Natural killer cell (primary cell): Measurements from ENCODE around the gene FARS2. TPM values are rescaled to one million over a fixed set of nuclear protein-coding genes. Genes with fewer than 3 reads are reported as not detected.

Experiments used
- ATAC-seq, 3 donors: fragments of 150-1000 bp in 2 of 3; fragments of 200-7000 bp in 1 of 3; cut with Tn5 transposase; 1 replicate in 1 of 3; 2 replicates in 2 of 3; pipeline ENCODE4 v1.10.0; 2021; ENCODE audit warnings: mild to moderate bottlenecking in 2 of 3, moderate library complexity in 2 of 3
- DNase-seq, 2 donors: peaks; one replicate each; pipeline versions ENCODE4 v3.0.0 to v3.0.0-alpha.2; 2013 to 2021; ENCODE audit warnings: mixed read lengths in 1 of 2
- H3K27ac ChIP-seq: one replicate; pipeline ENCODE4 v1.5.1; 2013; ENCODE audit warnings: mild to moderate bottlenecking, low read length
- H3K27me3 ChIP-seq: one replicate; pipeline ENCODE4 v1.6.1; 2013; ENCODE audit warnings: low read length; ENCODE audit not compliant: control insufficient read depth, insufficient read depth
- H3K36me3 ChIP-seq: one replicate; pipeline ENCODE4 v1.6.1; 2013; ENCODE audit warnings: low read length; ENCODE audit not compliant: control insufficient read depth, insufficient read depth
- H3K4me1 ChIP-seq: one replicate; pipeline ENCODE4 v1.6.1; 2013; ENCODE audit warnings: low read length; ENCODE audit not compliant: control insufficient read depth, insufficient read depth
- H3K4me3 ChIP-seq: one replicate; pipeline ENCODE4 v1.5.1; 2013; ENCODE audit warnings: low read length
- H3K9me3 ChIP-seq: one replicate; pipeline ENCODE4 v1.6.1; 2013; ENCODE audit warnings: low read length; ENCODE audit not compliant: control insufficient read depth, insufficient read depth
- H3K27ac Mint-ChIP-seq, 2 donors: one replicate each; pipeline ENCODE4 v1.8.0; 2022; ENCODE audit warnings: mild to moderate bottlenecking in 2 of 2, mixed read lengths in 2 of 2, moderate library complexity in 1 of 2
- H3K27me3 Mint-ChIP-seq, 2 donors: one replicate each; pipeline ENCODE4 v1.8.0; 2022; ENCODE audit warnings: low read depth in 2 of 2, mixed read lengths in 2 of 2
- H3K36me3 Mint-ChIP-seq: one replicate; pipeline ENCODE4 v1.8.0; 2022; ENCODE audit warnings: mixed read lengths
- H3K4me1 Mint-ChIP-seq, 2 donors: one replicate each; pipeline ENCODE4 v1.8.0; 2022; ENCODE audit warnings: mixed read lengths in 2 of 2
- H3K4me3 Mint-ChIP-seq: one replicate; pipeline ENCODE4 v1.8.0; 2022; ENCODE audit warnings: mild to moderate bottlenecking, moderate library complexity, mixed read lengths
- H3K9me3 Mint-ChIP-seq, 2 donors: one replicate each; pipeline ENCODE4 v1.8.0; 2022; ENCODE audit warnings: mixed read lengths in 2 of 2
- CTCF ChIP-seq: fragments of 200-600 bp; IDR thresholded peaks from one replicate; pipeline ENCODE4 v1.8.0; 2022; ENCODE audit warnings: antibody characterized with exemption
- WGBS: methylation state at CpG from one replicate; pipeline ENCODE4 v1.1.7; 2013; ENCODE audit warnings: missing lambda C conversion rate; ENCODE audit not compliant: insufficient coverage; 5-methylcytosine and 5-hydroxymethylcytosine counted together
- intact Hi-C: fragments of 100-400 bp; cut with micrococcal nuclease; formaldehyde crosslinking; loops from one replicate; pipeline ENCODE4 v1.14.2; 2022
- total RNA-seq, 4 donors: library from RNA; stranded (reverse); fragments of 120-200 nt in 1 of 4; gene quantifications; one replicate each; pipeline versions ENCODE4 v1.2.3 to v1.2.4, GENCODE V29; 2013 to 2022

FARS2 gene
- total RNA-seq, 3 donors from 2014 or later (not counting 1 experiment from before 2014, with no cell fraction given) = 15.3 to 24.8 (median 22.7) TPM

DNA sequence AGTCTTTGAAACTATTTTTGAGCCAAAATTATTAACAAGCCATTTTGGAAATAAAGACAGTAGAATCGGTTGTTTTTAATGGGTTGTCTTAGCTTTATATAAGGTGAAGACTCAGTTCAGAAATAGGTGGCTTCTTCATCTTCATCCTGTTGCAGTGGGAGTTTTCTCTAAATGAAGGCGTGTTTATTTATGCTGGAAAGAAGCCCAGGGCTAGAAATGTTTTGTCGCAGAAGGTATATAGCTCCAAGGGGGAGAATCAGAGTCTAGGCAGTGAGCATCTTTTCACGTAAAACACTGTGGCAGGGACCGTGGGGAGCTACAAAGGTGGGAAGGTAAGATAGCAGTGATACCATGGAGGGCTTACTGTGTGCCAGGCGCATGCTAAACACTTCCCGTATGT is 34.3 kb downstream of the FARS2 start:
- Histone ChIP-seq H3K36me3 (no peaks in the 10 kb centered on the region), H3K27ac (no peak overlapping the region), H3K4me1 (peaks cover 8% of the 10 kb centered on the region), H3K4me3 (no peak overlapping the region), H3K9me3 (no peaks in the 10 kb centered on the region), H3K27me3 (no peaks in the 10 kb centered on the region)
- intact Hi-C loops = no loop called here
- H3K27me3 Mint-ChIP-seq = no peaks in the 10 kb centered on the region
- no peak overlapping the region for H3K4me3 Mint-ChIP-seq
- H3K4me1 Mint-ChIP-seq = peaks cover 37 to 38% of the 10 kb centered on the region in 2 donors
- no peaks in the 10 kb centered on the region for H3K9me3 Mint-ChIP-seq
- DNase-seq (no peak), ATAC-seq (no peak)
- no peak overlapping the region for H3K27ac Mint-ChIP-seq
- no peak for TF ChIP-seq CTCF
- 100% methylated on average over 6 of the region's 7 CpGs for WGBS
- no peaks in the 10 kb centered on the region for H3K36me3 Mint-ChIP-seq

- TF ChIP-seq CTCF = no peak
- intact Hi-C loops = no loop called here
- peaks cover 29 to 32% of the 10 kb centered on the region in 2 donors for H3K4me1 Mint-ChIP-seq
- no peak overlapping the region for H3K27ac Mint-ChIP-seq
- Histone ChIP-seq H3K27ac (no peak overlapping the region), H3K27me3 (no peaks in the 10 kb centered on the region), H3K4me3 (no peak overlapping the region), H3K4me1 (peaks cover 16% of the 10 kb centered on the region), H3K9me3 (no peaks in the 10 kb centered on the region), H3K36me3 (no peaks in the 10 kb centered on the region)
- H3K36me3 Mint-ChIP-seq = no peaks in the 10 kb centered on the region
- no peaks in the 10 kb centered on the region for H3K9me3 Mint-ChIP-seq
- no peak overlapping the region for H3K4me3 Mint-ChIP-seq
- ATAC-seq = no peak
- DNase-seq = no peak
- no peaks in the 10 kb centered on the region for H3K27me3 Mint-ChIP-seq
- no CpG with 5 or more reads among the region's 1 CpG for WGBS
Observed at GRCh38 chr6:5300206-5300764, 39.0 kb downstream of the FARS2 start.

DNA sequence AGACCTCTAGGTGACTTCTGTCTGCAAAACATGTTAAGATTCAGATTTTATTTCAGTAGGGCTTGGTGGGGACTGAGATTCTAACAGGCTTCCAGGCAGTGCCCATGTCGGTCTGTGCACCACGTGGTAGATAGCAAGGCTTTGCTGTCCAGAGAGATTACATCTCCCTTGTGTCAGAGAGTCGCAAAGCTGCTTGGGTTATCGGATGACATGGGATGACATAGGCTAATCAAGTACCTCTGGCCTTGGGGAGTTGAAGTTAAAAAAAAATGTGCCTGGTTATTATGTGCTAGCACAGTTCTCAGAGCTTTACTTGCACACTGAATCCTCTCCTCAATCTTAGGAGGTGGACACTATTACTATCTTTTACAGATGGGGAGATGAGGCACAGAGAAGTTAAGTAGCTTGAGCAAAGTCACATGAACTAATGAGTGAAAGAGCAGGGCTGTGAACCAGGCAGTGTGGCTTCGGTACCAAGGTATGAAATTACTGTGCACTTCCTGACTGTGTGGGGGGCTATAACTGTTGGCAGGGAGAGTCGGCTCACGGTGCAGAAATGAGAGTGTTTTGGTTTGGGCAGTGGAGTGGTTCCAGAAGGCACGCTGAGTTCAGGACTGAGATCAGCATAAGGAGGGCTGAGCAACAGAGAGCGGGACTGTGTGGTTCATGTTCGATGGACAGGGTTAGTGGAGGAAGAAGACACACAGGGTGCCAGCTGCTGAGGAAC is 41.1 kb downstream of the FARS2 start:
- ATAC-seq (peak in 2 of 3 donors; percentile 28 to 54), DNase-seq (peak in 1 of 2 donors; percentile 21)
- H3K4me3 ChIP-seq = no peak overlapping the region
- no peak overlapping the region for H3K27ac ChIP-seq
- peaks cover 16% of the 10 kb centered on the region for H3K4me1 ChIP-seq
- WGBS = 55% methylated on average over 10 of the region's 10 CpGs
- H3K4me3 Mint-ChIP-seq = no peak overlapping the region
- H3K4me1 Mint-ChIP-seq = peaks cover 25 to 34% of the 10 kb centered on the region in 2 donors
- H3K9me3 Mint-ChIP-seq = no peaks in the 10 kb centered on the region
- H3K36me3 Mint-ChIP-seq = no peaks in the 10 kb centered on the region
- peak overlapping the region in 1 of 2 donors; percentile 0 for H3K27ac Mint-ChIP-seq
- H3K27me3 ChIP-seq = no peaks in the 10 kb centered on the region
- no peaks in the 10 kb centered on the region for H3K36me3 ChIP-seq
- no peaks in the 10 kb centered on the region for H3K27me3 Mint-ChIP-seq
- intact Hi-C loops = no loop called here
- no peak for TF ChIP-seq CTCF
- no peaks in the 10 kb centered on the region for H3K9me3 ChIP-seq
